Spleen (tissue), 11 donors: Measurements from ENCODE around the gene TBC1D16. TPM values are rescaled to one million over a fixed set of nuclear protein-coding genes. Genes with fewer than 3 reads are reported as not detected.

ENCODE experiments used
- DNase-seq: peaks from one replicate; pipeline ENCODE4 v3.0.0-alpha.2; 2020
- H3K27ac ChIP-seq, 8 donors: fragments of 200-600 bp; sonication (generic) in 7 of 8; 1 replicate in 4 of 8; 2 replicates in 4 of 8; pipeline versions ENCODE4 v1.5.0 to v1.8.0; 2016 to 2021; ENCODE audit warnings: inconsistent platforms in 4 of 8, mild to moderate bottlenecking in 4 of 8, moderate library complexity in 1 of 8
- H3K27me3 ChIP-seq, 7 donors: fragments of 200-600 bp; sonication (generic) in 6 of 7; replicated peaks in 1 of 7; 1 replicate in 4 of 7; 2 replicates in 3 of 7; pipeline versions ENCODE4 v1.5.0 to v1.8.0; 2016 to 2021; ENCODE audit warnings: inconsistent platforms in 3 of 7, mild to moderate bottlenecking in 1 of 7
- H3K36me3 ChIP-seq, 6 donors: fragments of 200-600 bp; sonication (generic) in 5 of 6; 1 replicate in 4 of 6; 2 replicates in 2 of 6; pipeline versions ENCODE4 v1.5.0 to v1.8.0; 2016 to 2021; ENCODE audit warnings: inconsistent platforms in 2 of 6
- H3K4me1 ChIP-seq, 6 donors: fragments of 200-600 bp; sonication (generic) in 5 of 6; 1 replicate in 3 of 6; 2 replicates in 3 of 6; pipeline versions ENCODE4 v1.5.0 to v1.8.0; 2016 to 2021; ENCODE audit warnings: inconsistent platforms in 3 of 6
- H3K4me3 ChIP-seq, 8 donors: fragments of 200-600 bp; sonication (generic) in 7 of 8; 1 replicate in 4 of 8; 2 replicates in 4 of 8; pipeline versions ENCODE4 v1.5.0 to v1.8.0; 2016 to 2021; ENCODE audit warnings: inconsistent platforms in 4 of 8, mild to moderate bottlenecking in 4 of 8, moderate library complexity in 2 of 8
- H3K9me3 ChIP-seq, 8 donors: fragments of 200-600 bp; sonication (generic) in 7 of 8; 1 replicate in 4 of 8; 2 replicates in 4 of 8; pipeline versions ENCODE4 v1.5.0 to v1.8.0; 2016 to 2021; ENCODE audit warnings: inconsistent platforms in 4 of 8
- POLR2A ChIP-seq, 3 donors: fragments of 450-650 bp; IDR thresholded peaks; one replicate each; pipeline ENCODE4 v1.5.1; 2017; ENCODE audit warnings: antibody characterized with exemption in 3 of 3, mild to moderate bottlenecking in 1 of 3
- POLR2AphosphoS5 ChIP-seq, 3 donors: sonication (generic); formaldehyde crosslinking; IDR thresholded peaks; one replicate each; pipeline ENCODE4 v1.5.1; 2017; ENCODE audit warnings: antibody characterized with exemption in 3 of 3
- WGBS, 5 donors: extraction: QIAGEN DNeasy Blood & Tissue Kit in 3 of 5; methylation state at CpG; one replicate each; pipeline versions ENCODE4 v1.1.5 to v1.1.7; 2013 to 2018; 5-methylcytosine and 5-hydroxymethylcytosine counted together
- intact Hi-C: fragments of 100-400 bp; cut with DNase I; formaldehyde crosslinking; loops from one replicate; pipeline ENCODE4 v1.15.0; 2023; ENCODE audit warnings: low total_unique reads
- polyA plus RNA-seq, 3 donors: library from polyadenylated mRNA; stranded (reverse); fragments of 200-250 nt; gene quantifications; one replicate each; pipeline ENCODE4 v1.2.1, GENCODE V29; 2013
- total RNA-seq, 7 donors: library from RNA; depleted of rRNA in 3 of 7; stranded (reverse); fragments of >200 nt in 3 of 7; fragmentation: NEBNext Ultra II Directional in 4 of 7; extraction: Animal tissue kit (Norgen Biotek cat#: 25700) in 4 of 7; gene quantifications; one replicate each; pipeline versions ENCODE4 v1.1.0 to v1.2.1, GENCODE V29; 2016 to 2021
- TF ChIP-seq, protein P1 (sequence below), 11 experiments: fragments of 200-600 bp in 7 of 11; fragments of 450-650 bp in 4 of 11; sonication (generic) in 4 of 11; IDR thresholded peaks in 8 of 11; conservative IDR thresholded peaks in 3 of 11; 1 replicate in 7 of 11; 2 replicates in 4 of 11; pipeline versions ENCODE4 v1.4.0 to v1.8.0; 2016 to 2021; ENCODE audit warnings: antibody characterized with exemption in 11 of 11, inconsistent platforms in 4 of 11, mild to moderate bottlenecking in 1 of 11
- donor health status: healthy with polysubstance abuse.
- donor health status: DM: no; HTN: no; CAD: no; lungs with moderate emphysema.
- donor health status: DM: no; HTN: no; CAD: no.
- donor health status: Bipolar disorder and iron deficiency.
- donor health status: healthy.
- donor health status: DM: no; HTN: no; CAD: no.
- donor health status: DM: yes; HTN: yes; CAD: no.

The TBC1D16 gene
- total and polyA plus RNA-seq, 10 donors: 1.3 to 33.6 (median 15.7) TPM

DNA sequence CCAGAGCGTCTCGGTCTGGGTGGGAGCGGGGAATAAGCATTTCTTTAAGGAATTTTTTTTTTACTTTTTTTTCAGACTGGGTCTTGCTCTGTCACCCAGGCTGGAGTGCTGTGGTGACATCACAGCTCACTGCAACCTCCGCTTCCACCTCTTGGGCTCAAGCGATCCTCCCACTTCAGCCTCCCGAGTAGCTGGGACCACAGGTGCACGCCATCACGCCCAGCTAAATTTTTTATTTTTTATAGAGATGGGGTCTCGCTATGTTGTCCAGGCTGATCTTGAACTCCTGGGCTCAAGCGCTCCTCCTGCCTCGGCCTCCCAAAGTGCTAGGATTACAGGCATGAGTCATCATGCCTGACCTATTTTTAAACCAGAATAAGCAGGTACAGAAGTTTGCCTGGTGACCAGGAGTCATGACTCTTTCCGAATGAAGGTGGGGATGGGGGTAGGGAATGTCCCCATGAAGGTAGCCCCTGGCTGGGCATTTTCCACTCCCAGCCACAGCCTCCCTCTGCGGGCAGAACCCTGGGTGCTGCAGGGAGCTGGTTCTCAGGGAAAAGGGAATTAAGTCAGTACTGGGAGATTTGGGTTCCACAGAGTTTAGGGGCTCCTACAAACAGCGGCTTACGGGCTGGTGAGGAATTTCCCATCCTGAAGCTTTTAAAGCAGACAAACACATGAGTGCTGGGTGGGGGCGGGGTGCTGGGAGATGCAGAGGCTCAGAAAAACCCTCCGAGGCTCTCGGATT lies 48.3 kb downstream of the TBC1D16 start:
- intact Hi-C loops: loop anchor here (10.0 kb wide), 1 partner anchor 143 kb away; no protein-coding TSS in a partner anchor
- H3K9me3 ChIP-seq: no peaks in the 10 kb centered on the region
- peak; percentile 36 for DNase-seq
- no peak overlapping the region for H3K4me3 ChIP-seq
- H3K4me1 ChIP-seq: peaks cover 16 to 92% (median 44%) of the 10 kb centered on the region in 6 donors
- H3K27ac ChIP-seq: peak overlapping the region; percentile 3 to 71 (median 57)
- H3K36me3 ChIP-seq: no peaks in the 10 kb centered on the region
- TF ChIP-seq POLR2AphosphoS5 (IDR thresholded peaks at IDR 0.05) (no peak), POLR2A (IDR thresholded peaks at IDR 0.05) (no peak)
- TF ChIP-seq, protein P1, sequence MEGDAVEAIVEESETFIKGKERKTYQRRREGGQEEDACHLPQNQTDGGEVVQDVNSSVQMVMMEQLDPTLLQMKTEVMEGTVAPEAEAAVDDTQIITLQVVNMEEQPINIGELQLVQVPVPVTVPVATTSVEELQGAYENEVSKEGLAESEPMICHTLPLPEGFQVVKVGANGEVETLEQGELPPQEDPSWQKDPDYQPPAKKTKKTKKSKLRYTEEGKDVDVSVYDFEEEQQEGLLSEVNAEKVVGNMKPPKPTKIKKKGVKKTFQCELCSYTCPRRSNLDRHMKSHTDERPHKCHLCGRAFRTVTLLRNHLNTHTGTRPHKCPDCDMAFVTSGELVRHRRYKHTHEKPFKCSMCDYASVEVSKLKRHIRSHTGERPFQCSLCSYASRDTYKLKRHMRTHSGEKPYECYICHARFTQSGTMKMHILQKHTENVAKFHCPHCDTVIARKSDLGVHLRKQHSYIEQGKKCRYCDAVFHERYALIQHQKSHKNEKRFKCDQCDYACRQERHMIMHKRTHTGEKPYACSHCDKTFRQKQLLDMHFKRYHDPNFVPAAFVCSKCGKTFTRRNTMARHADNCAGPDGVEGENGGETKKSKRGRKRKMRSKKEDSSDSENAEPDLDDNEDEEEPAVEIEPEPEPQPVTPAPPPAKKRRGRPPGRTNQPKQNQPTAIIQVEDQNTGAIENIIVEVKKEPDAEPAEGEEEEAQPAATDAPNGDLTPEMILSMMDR (IDR thresholded peaks at IDR 0.05 in 8 of 11, conservative IDR thresholded peaks at IDR 0.05 in 3 of 11): no peak
- WGBS, 5 donors: 81 to 88% (median 85%) methylated on average over 18 of the region's 18 CpGs
- H3K27me3 ChIP-seq: peaks cover 0 to 13% (median 0%) of the 10 kb centered on the region in 7 donors

DNA sequence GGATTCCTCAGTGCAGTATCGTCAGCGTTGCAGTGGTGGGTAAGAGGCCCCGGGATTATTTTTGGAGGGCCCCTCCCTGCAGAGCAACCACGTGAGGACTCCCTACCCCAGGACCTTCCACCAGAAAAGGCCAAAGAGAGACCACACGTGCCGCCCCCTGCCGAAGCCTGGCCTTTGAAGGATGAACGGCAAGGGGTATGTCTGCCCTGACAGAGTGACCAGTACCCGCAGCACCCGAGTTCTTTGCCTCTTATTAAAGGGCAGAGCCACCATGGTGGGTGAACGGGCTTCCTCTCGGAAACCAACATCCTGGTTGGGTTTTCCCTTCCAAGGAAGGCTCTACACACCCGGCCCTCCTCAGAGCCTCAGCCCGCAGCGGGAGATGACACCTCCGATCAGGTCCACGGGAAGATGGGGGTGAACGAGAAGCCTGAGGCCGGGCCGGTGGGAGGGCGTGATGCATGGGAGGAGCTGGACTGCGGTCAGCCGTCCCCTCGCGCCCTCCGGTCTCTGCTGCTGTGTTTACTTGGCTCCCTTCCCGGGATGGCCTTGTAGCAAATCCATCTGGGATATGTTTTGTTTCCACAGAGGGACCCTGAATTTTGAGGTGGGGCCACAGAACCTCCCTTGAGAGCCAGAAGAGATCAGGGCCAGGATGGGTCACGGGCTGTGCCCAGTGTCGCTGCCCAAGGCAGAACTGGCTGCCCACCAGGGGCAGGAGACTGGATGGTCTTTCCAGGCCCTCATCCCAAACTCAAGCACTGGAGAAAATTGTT lies 49.1 kb downstream of the TBC1D16 start:
- intact Hi-C loops: loop anchor here (10.0 kb wide), 1 partner anchor 142 kb away; no protein-coding TSS in a partner anchor
- Histone ChIP-seq H3K27me3 (peaks cover 0 to 5% (median 0%) of the 10 kb centered on the region in 7 donors), H3K4me3 (no peak overlapping the region), H3K9me3 (no peaks in the 10 kb centered on the region), H3K27ac (peak overlapping the region in 7 of 8 donors; percentile 3 to 71 (median 60)), H3K4me1 (peaks cover 11 to 85% (median 36%) of the 10 kb centered on the region in 6 donors), H3K36me3 (no peaks in the 10 kb centered on the region)
- TF ChIP-seq POLR2A (IDR thresholded peaks at IDR 0.05) (no peak), POLR2AphosphoS5 (IDR thresholded peaks at IDR 0.05) (peak; percentile 65 to 75 (median 74))
- TF ChIP-seq, protein P1 (IDR thresholded peaks at IDR 0.05 in 8 of 11, conservative IDR thresholded peaks at IDR 0.05 in 3 of 11): peak in 4 of 11 experiments; percentile 20 to 27 (median 22)
- peak; percentile 85 for DNase-seq
- 54 to 77% (median 71%) methylated on average over 21 to 29 of the region's 29 CpGs for WGBS, 5 donors

DNA sequence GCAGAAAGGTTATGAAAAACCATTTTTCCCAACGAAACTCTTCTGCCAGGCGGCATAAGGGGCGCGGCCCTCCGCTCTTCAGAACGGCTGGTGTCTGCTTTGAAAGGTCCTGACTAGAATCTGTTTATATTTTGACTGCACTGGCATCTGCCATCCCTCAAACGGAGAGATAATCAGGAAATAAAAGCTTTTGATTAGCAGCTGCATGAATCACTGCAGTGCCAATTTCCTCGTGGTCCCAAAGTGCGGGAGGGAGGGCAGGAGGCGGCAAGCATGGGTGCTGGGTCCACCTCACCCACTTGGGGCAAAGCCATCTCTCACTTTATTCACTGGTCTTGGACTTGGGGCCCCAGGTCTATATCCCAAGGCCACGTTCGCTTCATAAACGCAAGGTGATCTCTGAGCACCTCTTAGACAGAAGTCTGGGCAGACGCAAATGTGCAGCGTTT lies 49.7 kb downstream of the TBC1D16 start:
- Histone ChIP-seq H3K4me3 (no peak overlapping the region), H3K36me3 (no peaks in the 10 kb centered on the region), H3K4me1 (peaks cover 4 to 78% (median 30%) of the 10 kb centered on the region in 6 donors), H3K27me3 (peaks cover 0 to 1% (median 0%) of the 10 kb centered on the region in 7 donors), H3K9me3 (no peaks in the 10 kb centered on the region), H3K27ac (peak overlapping the region in 5 of 8 donors; percentile 51 to 71 (median 60))
- TF ChIP-seq, protein P1 (IDR thresholded peaks at IDR 0.05 in 8 of 11, conservative IDR thresholded peaks at IDR 0.05 in 3 of 11): no peak
- no peak for TF ChIP-seq POLR2AphosphoS5 (IDR thresholded peaks at IDR 0.05)
- no peak for TF ChIP-seq POLR2A (IDR thresholded peaks at IDR 0.05)
- DNase-seq: peak; percentile 39
- 76 to 88% (median 83%) methylated on average over 15 of the region's 15 CpGs for WGBS, 5 donors
- intact Hi-C loops: loop anchor here (10.0 kb wide), 1 partner anchor 141 kb away; no protein-coding TSS in a partner anchor
